Measurements from ENCODE around the gene SMAD6. TPM values are rescaled to one million over a fixed set of nuclear protein-coding genes. Genes with fewer than 3 reads are reported as not detected.

The SMAD6 gene
- total and polyA plus RNA-seq, 2 donors (not counting 1 experiment from before 2014, with no cell fraction given) = 1.2 to 8.9 TPM

DNA sequence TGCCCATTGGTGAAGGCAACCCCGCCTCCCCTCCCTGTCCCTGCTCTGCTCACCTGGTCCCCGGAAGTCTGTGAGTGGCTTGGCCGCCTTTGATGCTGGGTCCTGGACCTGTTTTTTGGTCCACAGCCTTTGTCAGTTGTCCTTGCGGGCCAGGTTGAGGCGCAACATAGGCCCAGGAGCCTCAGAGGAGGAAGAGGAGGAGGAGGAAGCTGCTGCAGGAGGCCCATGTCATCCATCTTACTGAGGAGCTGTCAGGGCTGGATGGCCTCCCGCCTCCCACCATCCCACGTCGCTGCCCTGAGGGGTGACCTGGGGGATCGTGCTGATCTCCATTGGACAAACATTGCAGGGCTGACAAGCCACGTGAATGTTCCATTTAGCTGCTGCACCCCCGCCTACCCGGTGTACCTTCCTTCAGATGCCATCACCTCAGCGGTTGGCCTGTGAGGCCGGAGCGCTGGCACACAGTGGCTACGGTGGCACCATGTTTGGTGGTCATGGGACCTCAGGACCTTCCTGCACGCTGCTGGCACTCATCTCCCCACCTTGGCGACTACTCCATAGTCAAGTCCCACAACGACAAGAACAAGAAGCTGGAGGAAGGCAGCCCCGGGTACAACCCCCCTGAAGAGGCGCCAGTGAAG lies 106.3 kb downstream of the SMAD6 start:
- H3K9ac ChIP-seq (ENCODE audit: insufficient read depth, low read length) = no peak overlapping the region
- H3K36me3 ChIP-seq (ENCODE audit: control insufficient read depth, insufficient read depth, low read length) = no peaks in the 10 kb centered on the region
- DNase-seq (ENCODE audit: low read depth in 2 of 2) = no peak
- H3K9me3 ChIP-seq (ENCODE audit: control insufficient read depth, insufficient read depth, low read depth, low read length) = no peaks in the 10 kb centered on the region
- H4K20me1 ChIP-seq (ENCODE audit: control insufficient read depth, extremely low read depth, insufficient read depth, low read length) = no peaks in the 10 kb centered on the region
- peaks cover 18% of the 10 kb centered on the region for H3K4me1 ChIP-seq (ENCODE audit: control insufficient read depth, extremely low read depth, insufficient read depth, low read length)
- no peak overlapping the region for H2AFZ ChIP-seq (ENCODE audit: low read length)
- H3K27ac ChIP-seq (ENCODE audit: insufficient read depth, low read length) = no peak overlapping the region
- TF ChIP-seq, protein P1, sequence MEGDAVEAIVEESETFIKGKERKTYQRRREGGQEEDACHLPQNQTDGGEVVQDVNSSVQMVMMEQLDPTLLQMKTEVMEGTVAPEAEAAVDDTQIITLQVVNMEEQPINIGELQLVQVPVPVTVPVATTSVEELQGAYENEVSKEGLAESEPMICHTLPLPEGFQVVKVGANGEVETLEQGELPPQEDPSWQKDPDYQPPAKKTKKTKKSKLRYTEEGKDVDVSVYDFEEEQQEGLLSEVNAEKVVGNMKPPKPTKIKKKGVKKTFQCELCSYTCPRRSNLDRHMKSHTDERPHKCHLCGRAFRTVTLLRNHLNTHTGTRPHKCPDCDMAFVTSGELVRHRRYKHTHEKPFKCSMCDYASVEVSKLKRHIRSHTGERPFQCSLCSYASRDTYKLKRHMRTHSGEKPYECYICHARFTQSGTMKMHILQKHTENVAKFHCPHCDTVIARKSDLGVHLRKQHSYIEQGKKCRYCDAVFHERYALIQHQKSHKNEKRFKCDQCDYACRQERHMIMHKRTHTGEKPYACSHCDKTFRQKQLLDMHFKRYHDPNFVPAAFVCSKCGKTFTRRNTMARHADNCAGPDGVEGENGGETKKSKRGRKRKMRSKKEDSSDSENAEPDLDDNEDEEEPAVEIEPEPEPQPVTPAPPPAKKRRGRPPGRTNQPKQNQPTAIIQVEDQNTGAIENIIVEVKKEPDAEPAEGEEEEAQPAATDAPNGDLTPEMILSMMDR (conservative IDR thresholded peaks at IDR 0.05 in 1 of 2, IDR thresholded peaks at IDR 0.05 in 1 of 2; ENCODE audit: low read depth in 1 of 2, low read length in 2 of 2) = no peak
- H3K79me2 ChIP-seq (ENCODE audit: control insufficient read depth, insufficient read depth, low read length) = no peaks in the 10 kb centered on the region
- H3K4me2 ChIP-seq (ENCODE audit: extremely low read depth, insufficient read depth, low read length) = no peak overlapping the region
- no peak overlapping the region for H3K4me3 ChIP-seq (replicated peaks in 1 of 4; ENCODE audit: control extremely low read depth in 1 of 4, insufficient read depth in 1 of 4, low read depth in 3 of 4, low read length in 4 of 4)
- no peaks in the 10 kb centered on the region for H3K27me3 ChIP-seq (ENCODE audit: control insufficient read depth, insufficient read depth, low read length)

DNA sequence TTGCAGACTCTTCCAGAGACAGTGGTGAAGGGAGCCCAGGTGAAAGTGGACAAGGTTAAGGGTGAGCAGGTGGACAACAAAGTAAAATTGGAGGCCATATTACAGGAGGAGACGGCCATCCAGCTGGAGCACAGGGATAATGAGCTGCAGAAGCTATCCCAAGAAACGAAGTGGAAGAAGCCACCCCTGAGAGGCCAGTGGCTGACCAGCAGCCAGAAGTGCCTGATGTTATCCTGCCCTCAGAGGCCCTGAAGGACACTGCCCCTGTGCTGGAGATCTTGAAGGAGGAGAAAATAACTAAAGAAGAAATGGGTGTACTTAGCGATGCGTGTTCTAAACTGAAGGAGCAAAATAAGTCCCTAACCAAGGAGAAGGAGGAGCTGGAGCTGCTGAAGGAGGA lies 107.6 kb downstream of the SMAD6 start:
- DNase-seq (ENCODE audit: low read depth in 2 of 2) = no peak
- H3K79me2 ChIP-seq (ENCODE audit: control insufficient read depth, insufficient read depth, low read length) = no peaks in the 10 kb centered on the region
- TF ChIP-seq EZH2 (IDR thresholded peaks at IDR 0.05; ENCODE audit: low read length, missing control alignments) = no peak
- TF ChIP-seq, protein P1 (conservative IDR thresholded peaks at IDR 0.05 in 1 of 2, IDR thresholded peaks at IDR 0.05 in 1 of 2; ENCODE audit: low read depth in 1 of 2, low read length in 2 of 2) = no peak
- no peak overlapping the region for H3K4me2 ChIP-seq (ENCODE audit: extremely low read depth, insufficient read depth, low read length)
- no peaks in the 10 kb centered on the region for H4K20me1 ChIP-seq (ENCODE audit: control insufficient read depth, extremely low read depth, insufficient read depth, low read length)
- H3K27ac ChIP-seq (ENCODE audit: insufficient read depth, low read length) = no peak overlapping the region
- H3K27me3 ChIP-seq (ENCODE audit: control insufficient read depth, insufficient read depth, low read length) = no peaks in the 10 kb centered on the region
- no peaks in the 10 kb centered on the region for H3K36me3 ChIP-seq (ENCODE audit: control insufficient read depth, insufficient read depth, low read length)
- no peak overlapping the region for H3K9ac ChIP-seq (ENCODE audit: insufficient read depth, low read length)
- no peaks in the 10 kb centered on the region for H3K9me3 ChIP-seq (ENCODE audit: control insufficient read depth, insufficient read depth, low read depth, low read length)
- no peak overlapping the region for H2AFZ ChIP-seq (ENCODE audit: low read length)
- no peak overlapping the region for H3K4me3 ChIP-seq (replicated peaks in 1 of 4; ENCODE audit: control extremely low read depth in 1 of 4, insufficient read depth in 1 of 4, low read depth in 3 of 4, low read length in 4 of 4)
- H3K4me1 ChIP-seq (ENCODE audit: control insufficient read depth, extremely low read depth, insufficient read depth, low read length) = peaks cover 5% of the 10 kb centered on the region

GRCh38 chr15:66815318-66815717 lies 113.3 kb downstream of the SMAD6 start:
- Histone ChIP-seq H3K27me3 (ENCODE audit: control insufficient read depth, insufficient read depth, low read length) (no peaks in the 10 kb centered on the region), H3K4me2 (ENCODE audit: extremely low read depth, insufficient read depth, low read length) (peak overlapping the region; percentile 29), H3K36me3 (ENCODE audit: control insufficient read depth, insufficient read depth, low read length) (no peaks in the 10 kb centered on the region), H4K20me1 (ENCODE audit: control insufficient read depth, extremely low read depth, insufficient read depth, low read length) (no peaks in the 10 kb centered on the region), H3K79me2 (ENCODE audit: control insufficient read depth, insufficient read depth, low read length) (no peaks in the 10 kb centered on the region), H2AFZ (ENCODE audit: low read length) (no peak overlapping the region), H3K4me3 (replicated peaks in 1 of 4; ENCODE audit: control extremely low read depth in 1 of 4, insufficient read depth in 1 of 4, low read depth in 3 of 4, low read length in 4 of 4) (no peak overlapping the region), H3K9me3 (ENCODE audit: control insufficient read depth, insufficient read depth, low read depth, low read length) (no peaks in the 10 kb centered on the region), H3K4me1 (ENCODE audit: control insufficient read depth, extremely low read depth, insufficient read depth, low read length) (peaks cover 5% of the 10 kb centered on the region), H3K9ac (ENCODE audit: insufficient read depth, low read length) (no peak overlapping the region), H3K27ac (ENCODE audit: insufficient read depth, low read length) (peak overlapping the region; percentile 22)
- peak; percentile 93 to 95 for DNase-seq (ENCODE audit: low read depth in 2 of 2)
- TF ChIP-seq, protein P1 (conservative IDR thresholded peaks at IDR 0.05 in 1 of 2, IDR thresholded peaks at IDR 0.05 in 1 of 2; ENCODE audit: low read depth in 1 of 2, low read length in 2 of 2) = no peak
- no peak for TF ChIP-seq EZH2 (IDR thresholded peaks at IDR 0.05; ENCODE audit: low read length, missing control alignments)

All from fibroblast of lung (primary cell).